Esophagus squamous epithelium (tissue), 4 donors: ENCODE measurements around the gene DAP.

ENCODE experiments used
- CTCF ChIP-seq, 6 experiments: fragments of 450-650 bp in 4 of 6; fragments of 200-600 bp in 2 of 6; sonication (generic) in 2 of 6; IDR thresholded peaks; one replicate each; pipeline ENCODE4 v1.5.1; 2016 to 2019; ENCODE audit warnings: antibody characterized with exemption in 6 of 6, mild to moderate bottlenecking in 4 of 6, moderate library complexity in 4 of 6
- POLR2A ChIP-seq, 4 donors: fragments of 450-650 bp; IDR thresholded peaks; one replicate each; pipeline ENCODE4 v1.6.1; 2017; ENCODE audit warnings: antibody characterized with exemption in 4 of 4, mild to moderate bottlenecking in 4 of 4, moderate library complexity in 3 of 4

- TF ChIP-seq POLR2A (IDR thresholded peaks at IDR 0.05) (no peak), CTCF (IDR thresholded peaks at IDR 0.05) (no peak)
Observed at GRCh38 chr5:10691826-10692785, 68.9 kb downstream of the DAP start.
